Dedifferentiated amniotic fluid mesenchymal stem cell (primary cell): ENCODE results near the gene ZNF878.
"Not testable (repeated sequence)": the region's sequence is repeated elsewhere in the genome, so short reads cannot be mapped to it uniquely, and the experiment has no call there.

Experiments
- DNase-seq: peaks from one replicate; pipeline ENCODE4 v3.0.0-alpha.2; 2016; ENCODE audit errors: extremely low spot score

Gene ZNF878

DNA sequence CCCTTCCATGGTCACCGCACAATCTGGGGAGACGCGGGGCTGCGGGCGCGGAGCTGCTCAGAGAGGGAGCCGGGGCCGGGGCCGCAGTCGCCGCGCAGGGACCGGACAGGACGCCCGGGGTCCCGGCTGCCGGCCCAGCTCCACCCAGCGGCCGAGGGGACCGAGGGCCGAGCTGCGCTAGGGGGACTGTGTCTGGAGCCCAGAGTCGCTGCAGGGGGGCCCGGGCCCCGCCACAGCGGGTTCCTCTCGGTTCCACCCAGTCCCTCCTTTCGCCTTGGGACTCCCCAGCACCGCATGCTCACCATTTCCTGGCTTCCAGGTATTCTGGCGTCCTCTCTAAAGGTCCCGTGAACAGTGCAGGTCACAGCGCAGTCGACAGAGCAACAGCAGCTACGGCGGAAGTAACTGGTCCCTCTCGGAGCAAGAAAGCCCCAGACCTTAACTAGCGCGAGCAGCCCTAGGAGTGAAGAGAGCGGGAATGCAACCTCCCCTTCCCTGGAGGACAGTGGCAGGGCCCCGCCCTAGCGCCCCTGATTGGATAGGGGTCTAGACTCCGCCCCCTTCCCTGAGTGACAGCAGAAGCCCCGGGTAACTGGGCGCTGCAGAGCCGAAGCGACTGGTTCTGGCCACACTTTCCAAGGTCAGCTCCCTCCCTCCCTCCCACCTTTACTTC is at the start of gene ZNF878:
Gene ZNF878, minus strand, starts transcription at position 465 of the 673 bp plus-strand sequence. Its CDS starts 160 bp downstream, at position 305.
- peak; percentile 67 for DNase-seq

GRCh38 chr19:12098040-12098439 is 45.3 kb upstream of the ZNF878 start:
- no peak for DNase-seq

GRCh38 chr19:12095111-12095790 is 42.5 kb upstream of the ZNF878 start:
- no peak for DNase-seq

DNA sequence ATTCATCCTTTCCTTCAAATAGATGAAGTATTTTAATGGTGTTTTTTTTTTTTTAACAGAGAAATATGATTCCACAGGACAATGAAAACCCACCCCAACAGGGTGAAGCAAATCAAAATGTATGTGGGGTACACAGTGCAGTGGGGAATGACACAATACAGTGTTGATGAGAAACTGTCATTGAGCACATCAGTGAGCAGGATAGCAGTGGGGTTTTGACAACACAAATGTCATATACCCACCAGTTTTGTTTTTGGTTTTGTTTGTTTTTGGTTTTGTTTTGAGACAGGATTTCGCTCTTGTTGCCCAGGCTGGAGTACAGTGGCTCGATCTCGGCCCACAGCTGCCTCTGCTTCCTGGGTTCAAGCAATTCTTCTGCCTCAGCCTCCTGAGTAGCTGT is 41.0 kb upstream of the ZNF878 start:
- no peak for DNase-seq

DNA sequence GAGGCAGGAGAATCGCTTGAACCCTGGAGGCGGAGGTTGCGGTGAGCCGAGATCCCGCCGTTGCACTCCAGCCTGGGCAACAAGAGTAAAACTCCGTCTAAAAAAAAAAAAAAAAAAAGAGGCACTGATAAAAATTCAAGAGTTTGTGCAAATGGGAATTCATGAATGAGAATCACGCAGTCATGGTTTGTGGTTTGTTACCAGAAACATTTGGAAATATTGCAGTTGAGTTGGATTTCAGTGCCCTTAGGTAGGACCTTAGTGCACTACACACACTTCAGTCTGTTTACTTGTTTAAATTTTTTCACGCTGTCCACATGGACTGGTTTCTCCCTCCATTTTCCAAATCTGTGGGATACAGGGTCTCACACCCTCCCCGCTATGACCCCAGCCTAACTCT is 40.2 kb upstream of the ZNF878 start:
- no peak for DNase-seq

- peak; percentile 87 for DNase-seq
These were observed 39.5 kb upstream of the ZNF878 start for GRCh38 chr19:12092065-12092867.

- DNase-seq = peak; percentile 60
These were observed 38.0 kb upstream of the ZNF878 start for GRCh38 chr19:12090807-12091206.

GRCh38 chr19:12085074-12085818 is 32.5 kb upstream of the ZNF878 start:
- DNase-seq = no peak

DNA sequence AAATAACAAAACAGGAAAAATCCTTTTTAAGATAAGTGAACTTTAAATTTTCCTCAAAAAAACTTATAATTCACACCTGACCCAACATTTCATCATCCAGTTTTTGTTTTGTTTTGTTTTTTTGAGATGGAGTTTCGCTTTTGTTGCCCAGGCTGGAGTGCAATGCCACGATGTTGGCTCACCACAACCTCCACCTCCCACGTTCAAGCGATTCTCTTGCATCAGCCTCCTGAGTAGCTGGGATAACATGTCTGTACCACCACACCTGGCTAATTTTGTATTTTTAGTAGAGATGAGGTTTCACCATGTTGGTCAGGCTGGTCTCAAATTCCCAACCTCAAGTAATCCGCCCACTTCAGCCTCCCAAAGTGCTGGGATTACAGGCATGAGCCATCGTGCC is 30.6 kb upstream of the ZNF878 start:
- not testable (repeated sequence) for DNase-seq

DNA sequence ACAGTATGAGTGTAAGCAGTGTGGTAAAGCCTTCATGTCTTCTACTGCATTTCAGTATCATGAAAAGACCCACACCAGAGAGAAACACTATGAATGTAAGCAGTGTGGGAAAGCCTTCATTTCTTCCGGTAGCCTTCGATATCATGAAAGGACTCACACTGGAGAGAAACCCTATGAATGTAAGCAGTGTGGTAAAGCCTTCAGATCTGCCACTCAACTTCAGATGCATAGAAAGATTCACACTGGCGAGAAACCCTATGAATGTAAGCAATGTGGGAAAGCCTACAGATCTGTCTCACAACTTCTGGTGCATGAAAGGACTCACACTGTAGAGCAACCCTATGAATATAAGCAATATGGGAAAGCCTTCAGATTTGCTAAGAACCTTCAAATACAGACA is 24.6 kb upstream of the ZNF878 start:
- DNase-seq = no peak

GRCh38 chr19:12076331-12076730 is 23.6 kb upstream of the ZNF878 start:
- not testable (repeated sequence) for DNase-seq

DNA sequence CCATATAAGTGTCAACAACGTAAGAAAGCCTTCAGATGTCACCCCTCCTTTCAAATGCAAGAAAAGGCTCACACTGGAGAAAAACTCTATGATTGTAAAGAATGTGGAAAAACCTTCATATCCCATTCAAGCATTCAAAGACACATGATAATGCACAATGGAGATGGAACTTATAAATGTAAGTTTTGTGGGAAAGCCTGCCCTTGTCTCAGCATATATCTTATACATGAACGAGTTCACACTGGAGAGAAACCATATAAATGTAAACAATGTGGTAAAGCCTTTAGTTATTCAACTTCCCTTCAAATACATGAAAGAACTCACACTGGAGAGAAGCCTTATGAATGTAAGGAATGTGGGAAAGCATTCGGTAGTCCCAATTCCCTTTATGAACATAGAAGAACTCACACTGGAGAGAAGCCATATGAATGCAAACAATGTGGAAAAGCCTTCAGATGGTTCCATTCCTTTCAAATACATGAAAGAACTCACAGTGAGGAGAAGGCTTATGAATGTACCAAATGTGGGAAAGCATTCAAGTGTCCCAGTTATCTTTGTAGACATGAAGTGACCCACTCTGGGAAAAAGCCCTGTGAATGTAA is 22.9 kb upstream of the ZNF878 start:
- DNase-seq = no peak

GRCh38 chr19:12064590-12065538 is 12.1 kb upstream of the ZNF878 start, which contains the start of gene ZNF844:
ZNF844 (plus strand) TSS chr19:12064731; CDS start chr19:12064874, 143 bp downstream.
- DNase-seq = peak; percentile 88

DNA sequence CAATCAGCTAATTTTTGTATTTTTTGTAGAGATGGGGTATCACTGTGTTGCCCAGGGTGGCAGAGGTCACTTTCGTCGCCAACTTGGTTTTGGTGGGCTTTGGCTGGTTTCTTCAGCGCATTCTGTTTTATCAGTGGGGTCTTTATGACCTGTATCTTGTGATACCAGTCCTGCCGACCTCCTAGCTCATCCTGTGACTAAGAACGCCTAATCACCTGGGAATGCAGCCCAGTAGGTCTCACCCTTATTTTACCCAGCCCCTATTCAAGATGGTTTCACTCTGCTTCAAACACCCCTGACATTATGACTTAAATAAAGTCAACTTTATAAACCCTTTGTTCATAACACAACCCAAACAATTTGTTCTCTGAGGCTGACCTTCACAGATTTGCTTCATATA is 3.0 kb upstream of the ZNF878 start:
- no peak for DNase-seq

DNA sequence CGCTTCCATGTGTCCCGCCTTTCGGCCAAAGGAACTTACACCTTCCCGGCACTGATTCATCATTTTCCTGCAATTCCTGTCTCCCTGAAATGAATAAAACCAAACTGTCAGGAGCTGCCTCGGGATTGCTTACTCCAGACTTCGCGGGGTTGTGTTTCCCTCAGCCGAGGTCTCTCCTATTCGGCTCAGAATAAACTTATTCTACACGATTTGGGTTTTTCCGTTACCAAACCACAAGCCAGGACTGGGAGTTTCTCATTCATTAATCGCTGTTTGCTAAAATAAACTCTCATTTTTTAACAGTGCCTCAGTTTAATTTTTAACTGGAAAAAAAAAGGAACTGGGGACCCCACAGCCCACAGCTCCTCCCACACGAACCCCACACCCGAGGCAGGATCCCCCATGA is 667 bp downstream of the ZNF878 start:
- no peak for DNase-seq

- no peak for DNase-seq
These were observed 4.9 kb downstream of the ZNF878 start for GRCh38 chr19:12047868-12048267.

DNA sequence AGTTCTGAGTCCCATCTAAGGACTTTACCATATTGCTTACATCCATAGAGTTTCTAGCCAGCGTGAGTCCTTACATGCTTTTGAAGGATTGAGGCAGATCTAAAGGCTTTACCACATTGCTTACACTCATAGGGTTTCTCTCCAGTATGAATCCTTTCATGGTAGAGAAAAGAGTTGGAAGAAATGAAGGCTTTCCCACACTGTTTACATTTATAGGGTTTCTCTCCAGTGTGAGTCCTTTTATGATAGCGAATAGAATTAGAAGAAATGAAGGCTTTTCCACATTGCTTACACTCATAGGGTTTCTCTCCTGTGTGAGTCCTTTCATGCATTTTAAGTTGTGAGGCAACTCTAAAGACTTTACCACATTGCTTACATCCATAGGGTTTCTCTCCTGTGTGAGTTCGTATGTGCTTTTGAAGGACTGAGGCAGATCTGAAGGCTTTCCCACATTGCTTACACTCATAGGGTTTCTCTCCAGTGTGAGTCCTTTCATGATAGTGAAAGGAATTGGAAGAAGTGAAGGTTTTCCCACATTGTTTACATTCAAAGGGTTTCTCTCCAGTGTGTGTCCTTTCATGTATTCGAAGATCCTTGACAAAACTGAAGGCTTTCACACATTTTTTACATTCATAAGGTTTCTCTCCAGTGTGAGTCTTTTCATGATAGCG is 8.9 kb downstream of the ZNF878 start:
- DNase-seq = no peak

GRCh38 chr19:12042893-12043292 is 9.9 kb downstream of the ZNF878 start:
- no peak for DNase-seq
